Jurkat, Clone E6-1 (cell line): ENCODE measurements around the gene TMEM61.
A peak's percentile ranks its signal among the peaks of the same experiment; 100 is the strongest.

ENCODE experiments used
- DNase-seq: peaks from one replicate; pipeline ENCODE4 v3.0.0-alpha.2; 2011; ENCODE audit warnings: low read depth, low spot score
- H3K4me3 ChIP-seq: 2 replicates; pipeline ENCODE4 v1.5.1; 2011; ENCODE audit warnings: mild to moderate bottlenecking, low read length, control low read depth, moderate library complexity

TMEM61 gene

GRCh38 chr1:54980046-54980527 lies 341 bp upstream of the TMEM61 start:
- DNase-seq, result no peak
- no peak overlapping the region for H3K4me3 ChIP-seq

- H3K4me3 ChIP-seq, result no peak overlapping the region
- DNase-seq, result no peak
These were observed 1.0 kb downstream of the TMEM61 start for GRCh38 chr1:54981466-54981865.

- no peak for DNase-seq
- H3K4me3 ChIP-seq, result no peak overlapping the region
These were observed 2.3 kb downstream of the TMEM61 start for GRCh38 chr1:54982739-54983138.

GRCh38 chr1:54984131-54984842 lies 3.9 kb downstream of the TMEM61 start:
- no peak for DNase-seq
- H3K4me3 ChIP-seq, result no peak overlapping the region

- DNase-seq, result no peak
- H3K4me3 ChIP-seq, result no peak overlapping the region
These were observed 5.1 kb downstream of the TMEM61 start for GRCh38 chr1:54985556-54985955.

DNA sequence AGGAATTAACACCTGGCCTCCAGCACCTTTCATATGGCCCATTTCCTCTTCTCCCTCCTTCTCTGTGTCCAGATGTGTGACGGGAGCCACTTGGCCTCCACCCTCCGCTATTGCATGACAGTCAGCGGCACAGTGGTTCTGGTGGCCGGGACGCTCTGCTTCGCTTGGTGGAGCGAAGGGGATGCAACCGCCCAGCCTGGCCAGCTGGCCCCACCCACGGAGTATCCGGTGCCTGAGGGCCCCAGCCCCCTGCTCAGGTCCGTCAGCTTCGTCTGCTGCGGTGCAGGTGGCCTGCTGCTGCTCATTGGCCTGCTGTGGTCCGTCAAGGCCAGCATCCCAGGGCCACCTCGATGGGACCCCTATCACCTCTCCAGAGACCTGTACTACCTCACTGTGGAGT lies 5.6 kb downstream of the TMEM61 start:
- no peak for DNase-seq
- no peak overlapping the region for H3K4me3 ChIP-seq

DNA sequence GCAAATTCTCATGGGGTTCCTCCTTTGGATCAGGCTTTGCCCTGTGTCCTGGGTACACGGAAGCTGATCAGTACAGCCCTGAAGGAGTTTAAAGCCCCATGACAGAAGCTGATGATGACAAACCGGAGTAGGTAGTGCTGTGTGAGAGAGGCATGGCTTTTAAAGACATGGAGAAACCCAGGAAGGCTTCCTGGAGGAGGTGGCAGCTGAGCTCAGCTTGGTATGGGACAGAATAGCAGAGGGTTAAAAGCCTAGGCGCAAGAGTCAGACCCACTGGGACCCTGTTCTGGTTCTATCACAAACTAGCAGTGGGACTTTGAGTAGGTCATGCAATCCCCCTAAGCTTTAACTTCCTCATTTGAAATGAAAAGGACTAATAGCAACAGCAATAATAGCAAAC lies 6.1 kb downstream of the TMEM61 start:
- DNase-seq, result no peak
- no peak overlapping the region for H3K4me3 ChIP-seq

DNA sequence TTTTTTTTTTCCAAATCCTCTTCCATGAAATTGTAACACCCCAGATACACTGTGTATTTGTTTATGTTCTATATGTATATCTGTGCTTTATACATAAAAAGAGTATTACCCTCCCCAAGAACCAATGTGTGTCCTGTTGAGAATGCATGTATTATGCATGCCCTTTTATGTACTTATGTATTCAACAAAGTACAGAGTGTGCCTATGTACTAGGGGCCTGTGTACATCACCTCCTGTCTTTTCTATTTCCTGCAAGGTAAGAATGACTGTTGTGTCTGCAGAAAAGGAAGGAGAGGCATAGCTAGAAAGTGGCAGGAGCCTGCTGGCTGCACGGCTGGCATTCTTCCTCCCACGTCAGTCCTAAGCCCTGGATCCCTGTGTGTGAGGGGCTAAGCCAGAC lies 7.0 kb downstream of the TMEM61 start:
- DNase-seq, result no peak
- H3K4me3 ChIP-seq, result no peak overlapping the region

- no peak for DNase-seq
- no peak overlapping the region for H3K4me3 ChIP-seq
These were observed 7.7 kb downstream of the TMEM61 start for GRCh38 chr1:54987919-54988705.

DNA sequence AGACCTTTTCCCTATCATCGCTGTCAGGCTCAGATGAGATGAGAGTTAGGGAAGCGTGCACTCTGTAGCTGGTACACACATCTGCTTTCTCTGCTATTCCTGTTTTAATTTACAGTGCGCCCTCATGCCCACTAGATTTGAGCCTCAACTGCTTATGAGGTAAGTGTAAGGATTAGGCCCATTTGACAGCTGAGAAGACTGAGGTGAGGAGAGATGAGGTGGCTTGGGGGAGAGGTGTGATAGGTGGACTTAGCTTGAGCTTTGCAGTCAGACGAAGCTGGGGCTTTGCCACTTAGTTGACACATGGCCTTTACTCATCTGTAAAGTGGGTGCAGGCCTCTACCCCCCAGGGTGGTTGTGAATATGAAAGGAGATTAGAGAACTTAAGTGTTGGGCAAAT lies 8.5 kb downstream of the TMEM61 start:
- H3K4me3 ChIP-seq, result no peak overlapping the region

GRCh38 chr1:54989473-54989872 lies 9.0 kb downstream of the TMEM61 start:
- H3K4me3 ChIP-seq, result no peak overlapping the region
- DNase-seq, result no peak

More for the DNA sequence above, 8.5 kb downstream of the TMEM61 start:
- no peak for DNase-seq

DNA sequence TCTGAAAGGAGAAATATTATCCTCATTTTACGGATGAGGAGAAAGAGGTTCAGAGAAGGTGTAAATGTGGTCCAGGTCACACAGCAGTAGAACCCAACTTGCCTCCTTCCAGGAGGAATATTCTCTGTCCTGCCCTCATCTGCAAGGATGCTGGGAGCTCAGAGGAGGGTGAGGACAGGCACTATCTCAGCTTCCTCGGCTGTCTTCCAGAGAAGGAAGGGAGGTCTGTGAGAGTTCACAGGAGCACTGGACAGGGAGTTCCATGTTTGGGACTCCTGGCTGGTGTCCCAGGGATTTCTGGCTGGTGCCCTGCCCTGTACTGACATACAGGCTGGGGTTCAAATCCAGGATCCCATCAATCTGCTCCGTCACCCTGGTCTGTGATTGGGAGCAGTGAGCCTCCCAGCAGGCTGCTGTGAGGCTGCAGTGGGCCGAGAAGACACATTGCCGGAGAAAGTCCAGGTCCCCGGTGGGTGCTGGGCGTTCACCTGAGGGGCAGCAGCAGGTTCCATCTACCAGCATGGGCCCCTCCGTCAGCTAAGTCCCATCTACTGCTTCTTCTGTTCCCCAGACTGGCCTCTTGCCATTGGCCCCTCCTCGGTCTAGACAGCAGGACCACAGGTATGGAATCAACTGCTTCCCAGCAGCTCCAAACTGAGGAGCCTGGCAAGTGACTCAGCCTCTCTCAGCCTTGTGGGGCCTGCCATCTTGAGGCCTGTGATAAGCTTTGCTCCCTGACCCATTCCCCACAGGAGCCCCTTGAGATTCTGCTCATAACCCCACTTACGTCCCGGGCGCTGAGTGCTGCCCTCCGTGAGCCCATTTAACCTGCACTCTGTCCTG lies 9.8 kb downstream of the TMEM61 start:
- no peak overlapping the region for H3K4me3 ChIP-seq
- DNase-seq, result no peak

DNA sequence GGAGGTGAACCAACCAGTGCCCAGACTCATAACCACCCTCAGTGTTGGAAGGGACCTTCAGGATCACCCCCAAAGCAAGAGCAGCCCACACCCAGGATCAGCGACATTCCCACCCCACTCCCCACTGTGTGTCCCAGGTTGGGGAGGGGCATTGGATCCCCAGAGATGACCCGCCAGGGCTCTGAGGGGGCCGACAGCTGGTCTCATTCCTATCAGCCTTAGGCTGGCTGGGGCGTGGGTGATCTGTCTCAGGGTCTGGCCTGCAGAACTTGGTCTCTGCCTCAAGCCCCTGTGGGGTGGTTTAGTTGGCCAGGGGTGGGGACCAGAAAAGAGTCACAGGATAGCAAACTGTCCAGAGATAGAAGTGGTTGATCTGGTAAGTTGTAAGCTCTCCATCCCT lies 10.5 kb downstream of the TMEM61 start:
- no peak overlapping the region for H3K4me3 ChIP-seq
- DNase-seq, result no peak

DNA sequence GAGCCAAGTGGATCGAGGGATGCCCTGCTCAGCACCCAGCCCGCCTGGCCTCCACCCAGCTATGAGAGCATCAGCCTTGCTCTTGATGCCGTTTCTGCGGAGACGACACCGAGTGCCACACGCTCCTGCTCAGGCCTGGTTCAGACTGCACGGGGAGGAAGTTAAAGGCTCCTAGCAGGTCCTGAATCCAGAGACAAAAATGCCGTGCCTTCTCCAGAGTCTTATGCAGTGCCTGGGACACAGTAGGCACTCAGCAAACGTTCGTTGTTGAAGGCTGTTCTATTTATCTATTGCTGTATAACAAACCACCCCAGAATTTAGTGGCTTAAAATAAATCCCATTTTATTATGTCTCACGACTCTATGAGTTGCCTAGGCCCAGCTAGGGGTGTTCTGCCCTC lies 11.5 kb downstream of the TMEM61 start:
- DNase-seq, result no peak
- H3K4me3 ChIP-seq, result no peak overlapping the region

DNA sequence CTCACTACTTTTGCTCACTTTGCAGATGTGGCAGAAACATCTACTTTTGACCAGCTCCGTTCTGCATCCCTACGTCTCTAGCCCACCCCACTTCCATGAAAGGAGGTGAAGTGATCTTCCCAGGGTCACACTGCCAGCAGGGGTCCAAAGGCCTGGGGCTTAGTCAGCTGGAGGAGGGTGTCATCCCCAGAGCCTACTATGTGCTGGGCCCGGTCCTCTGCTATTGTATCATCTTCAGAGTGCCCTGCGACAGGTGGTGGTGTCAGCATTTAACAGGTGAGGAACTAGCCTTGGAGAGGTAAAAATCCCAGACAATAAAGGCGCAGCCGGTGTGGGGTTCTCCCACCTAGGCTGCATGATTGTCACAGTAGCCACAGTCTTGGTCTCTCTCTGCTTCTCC lies 12.7 kb downstream of the TMEM61 start:
- no peak for DNase-seq
- H3K4me3 ChIP-seq, result no peak overlapping the region

DNA sequence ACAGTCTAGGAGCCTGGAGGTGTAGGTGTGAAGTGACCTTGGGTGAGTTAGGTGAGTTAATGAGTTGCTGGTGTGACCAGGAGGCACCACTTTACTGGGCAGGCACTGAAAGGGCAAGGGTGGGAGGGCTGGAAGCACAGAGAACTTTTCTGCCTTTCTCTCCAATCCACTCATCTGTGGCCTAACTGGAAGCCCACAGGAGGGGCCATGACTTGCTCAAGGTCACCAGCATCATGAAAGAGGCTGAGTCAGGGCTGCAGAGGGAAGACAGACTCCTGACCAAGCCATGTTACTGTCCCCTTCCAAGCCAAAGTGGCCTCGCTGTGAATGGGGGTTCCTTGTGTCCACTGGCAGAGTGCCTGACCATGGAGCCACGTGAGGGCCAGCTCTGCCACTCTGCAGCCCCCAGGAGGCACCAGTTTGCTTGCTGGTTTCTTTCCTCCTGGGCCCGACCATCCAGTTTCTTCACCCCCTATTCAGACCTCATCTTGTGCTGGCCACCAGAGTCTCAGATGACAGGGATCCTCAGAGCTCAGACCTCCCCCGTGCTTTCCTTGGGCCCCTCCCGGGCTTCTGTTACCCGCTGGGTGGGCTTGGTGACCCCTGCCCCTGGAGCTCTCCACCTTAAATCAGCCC lies 14.0 kb downstream of the TMEM61 start:
- DNase-seq, result no peak
- H3K4me3 ChIP-seq, result no peak overlapping the region

DNA sequence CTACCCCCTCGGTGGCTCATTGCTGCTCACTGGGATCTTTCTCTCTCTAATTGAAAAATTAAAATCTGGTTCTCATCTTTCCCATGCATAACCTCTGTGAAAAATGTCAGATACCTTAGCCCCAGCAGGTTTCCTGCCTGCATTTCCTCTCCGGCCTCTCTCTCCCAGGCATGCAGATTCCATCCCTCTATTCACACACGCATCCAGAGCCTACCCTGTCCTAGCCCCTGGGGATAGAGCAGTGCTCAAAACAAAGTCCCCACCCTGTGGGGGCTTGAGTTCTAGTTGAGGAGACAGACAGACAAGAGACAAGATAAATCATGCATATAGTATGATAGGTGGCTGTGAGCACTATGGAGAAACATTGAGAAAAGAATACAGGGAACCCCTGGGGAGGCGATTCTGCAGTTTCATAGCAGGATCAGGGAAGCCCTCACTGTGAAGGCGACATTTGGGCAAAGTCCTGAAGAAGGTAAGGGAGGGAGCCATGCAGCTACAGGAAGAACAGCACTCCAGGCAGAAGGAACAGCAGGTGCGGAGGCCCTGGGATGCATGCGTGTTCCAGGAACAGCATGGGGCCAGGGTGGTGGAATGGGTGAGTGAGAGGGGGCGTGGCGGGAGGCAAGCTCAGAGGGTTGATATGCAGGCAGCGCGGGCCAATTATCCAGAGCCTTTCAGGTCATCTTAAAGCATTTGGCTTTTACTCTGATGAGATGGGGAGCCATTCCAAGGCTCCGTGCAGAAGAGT lies 14.8 kb downstream of the TMEM61 start:
- no peak for DNase-seq
- H3K4me3 ChIP-seq, result no peak overlapping the region

- H3K4me3 ChIP-seq, result no peak overlapping the region
- DNase-seq, result peak; percentile 47
These were observed 15.4 kb downstream of the TMEM61 start for GRCh38 chr1:54995835-54996234.
